HEK293 (cell line): Measurements from ENCODE around the gene HOXA4.

ENCODE experiments used
- EGR2 ChIP-seq: fragments of 450-650 bp; formaldehyde crosslinking; IDR thresholded peaks from 2 replicates; pipeline ENCODE4 v1.5.1; 2016; ENCODE audit warnings: low read depth, missing biosample characterization, missing genetic modification characterization
- GFI1B ChIP-seq: fragments of 450-650 bp; formaldehyde crosslinking; IDR thresholded peaks from 2 replicates; pipeline ENCODE4 v1.5.1; 2016; ENCODE audit warnings: missing biosample characterization, missing genetic modification characterization
- GLIS1 ChIP-seq: fragments of 450-650 bp; formaldehyde crosslinking; IDR thresholded peaks from 2 replicates; pipeline ENCODE4 v1.5.1; 2016; ENCODE audit warnings: missing biosample characterization, missing genetic modification characterization
- IKZF3 ChIP-seq: fragments of 450-650 bp; IDR thresholded peaks from 2 replicates; pipeline ENCODE4 v1.5.0; 2018; ENCODE audit warnings: missing biosample characterization, mild to moderate bottlenecking, missing genetic modification characterization, moderate library complexity
- KLF10 ChIP-seq: fragments of 450-650 bp; IDR thresholded peaks from 2 replicates; pipeline ENCODE4 v1.5.1; 2018; ENCODE audit warnings: missing biosample characterization, mild to moderate bottlenecking, missing genetic modification characterization
- PRDM10 ChIP-seq: fragments of 450-650 bp; formaldehyde crosslinking; IDR thresholded peaks from 2 replicates; pipeline ENCODE4 v1.5.1; 2016; ENCODE audit warnings: missing biosample characterization, missing genetic modification characterization
- SCRT2 ChIP-seq: fragments of 450-650 bp; formaldehyde crosslinking; IDR thresholded peaks from 2 replicates; pipeline ENCODE4 v1.5.1; 2016; ENCODE audit warnings: missing biosample characterization, missing genetic modification characterization
- SP2 ChIP-seq: fragments of 450-650 bp; formaldehyde crosslinking; IDR thresholded peaks from 2 replicates; pipeline ENCODE4 v1.5.1; 2016; ENCODE audit warnings: missing biosample characterization, missing genetic modification characterization
- TCF7L2 ChIP-seq: IDR thresholded peaks from 2 replicates; pipeline ENCODE4 v1.6.1; 2011; ENCODE audit warnings: low read depth, mild to moderate bottlenecking, inconsistent platforms, low read length, moderate library complexity, borderline replicate concordance
- ZBTB10 ChIP-seq: fragments of 450-650 bp; formaldehyde crosslinking; IDR thresholded peaks from 2 replicates; pipeline ENCODE4 v1.5.1; 2016; ENCODE audit warnings: missing biosample characterization, missing genetic modification characterization
- ZBTB44 ChIP-seq: fragments of 450-650 bp; IDR thresholded peaks from 2 replicates; pipeline ENCODE4 v1.5.1; 2018; ENCODE audit warnings: missing biosample characterization, mild to moderate bottlenecking, missing genetic modification characterization
- ZEB2 ChIP-seq: fragments of 450-650 bp; formaldehyde crosslinking; IDR thresholded peaks from 2 replicates; pipeline ENCODE4 v1.5.1; 2016; ENCODE audit warnings: missing biosample characterization, missing genetic modification characterization
- ZNF112 ChIP-seq: fragments of 450-650 bp; formaldehyde crosslinking; IDR thresholded peaks from 2 replicates; pipeline ENCODE4 v1.5.0; 2017; ENCODE audit warnings: missing biosample characterization, missing genetic modification characterization
- ZNF121 ChIP-seq: fragments of 450-650 bp; formaldehyde crosslinking; IDR thresholded peaks from 2 replicates; pipeline ENCODE4 v1.5.1; 2016; ENCODE audit warnings: missing biosample characterization, missing genetic modification characterization
- ZNF175 ChIP-seq: fragments of 450-650 bp; formaldehyde crosslinking; IDR thresholded peaks from 2 replicates; pipeline ENCODE4 v1.5.1; 2016; ENCODE audit warnings: missing biosample characterization, missing genetic modification characterization
- ZNF2 ChIP-seq: fragments of 450-650 bp; formaldehyde crosslinking; IDR thresholded peaks from 2 replicates; pipeline ENCODE4 v1.5.1; 2016; ENCODE audit warnings: missing biosample characterization, missing genetic modification characterization
- ZNF23 ChIP-seq: fragments of 450-650 bp; formaldehyde crosslinking; IDR thresholded peaks from 2 replicates; pipeline ENCODE4 v1.5.1; 2016; ENCODE audit warnings: missing biosample characterization, missing genetic modification characterization, borderline replicate concordance
- ZNF335 ChIP-seq: fragments of 450-650 bp; formaldehyde crosslinking; conservative IDR thresholded peaks from 2 replicates; pipeline ENCODE4 v1.5.1; 2016; ENCODE audit warnings: missing biosample characterization, missing genetic modification characterization
- ZNF423 ChIP-seq: fragments of 450-650 bp; formaldehyde crosslinking; IDR thresholded peaks from 2 replicates; pipeline ENCODE4 v1.5.1; 2016; ENCODE audit warnings: missing biosample characterization, missing genetic modification characterization
- ZNF548 ChIP-seq: fragments of 450-650 bp; formaldehyde crosslinking; IDR thresholded peaks from 2 replicates; pipeline ENCODE4 v1.5.1; 2016; ENCODE audit warnings: missing biosample characterization, missing genetic modification characterization
- ZNF560 ChIP-seq: fragments of 450-650 bp; formaldehyde crosslinking; IDR thresholded peaks from 2 replicates; pipeline ENCODE4 v1.5.1; 2017; ENCODE audit warnings: missing biosample characterization, missing genetic modification characterization, borderline replicate concordance
- ZNF600 ChIP-seq: fragments of 450-650 bp; formaldehyde crosslinking; IDR thresholded peaks from 2 replicates; pipeline ENCODE4 v1.5.1; 2016; ENCODE audit warnings: missing biosample characterization, missing genetic modification characterization
- ZNF626 ChIP-seq: fragments of 450-650 bp; sonication (Bioruptor Pico); formaldehyde crosslinking; IDR thresholded peaks from 2 replicates; pipeline ENCODE4 v1.5.1; 2018; ENCODE audit warnings: missing biosample characterization, missing genetic modification characterization, inconsistent platforms
- ZNF707 ChIP-seq: fragments of 450-650 bp; formaldehyde crosslinking; IDR thresholded peaks from 2 replicates; pipeline ENCODE4 v1.5.1; 2016; ENCODE audit warnings: missing biosample characterization, missing genetic modification characterization
- ZSCAN18 ChIP-seq: fragments of 450-650 bp; formaldehyde crosslinking; IDR thresholded peaks from 2 replicates; pipeline ENCODE4 v1.5.1; 2016; ENCODE audit warnings: missing biosample characterization, missing genetic modification characterization
- ZSCAN4 ChIP-seq: fragments of 450-650 bp; formaldehyde crosslinking; IDR thresholded peaks from 2 replicates; pipeline ENCODE4 v1.5.1; 2017; ENCODE audit warnings: missing biosample characterization, missing genetic modification characterization
- TF ChIP-seq, protein P1 (sequence below): fragments of 450-650 bp; formaldehyde crosslinking; IDR thresholded peaks from 2 replicates; pipeline ENCODE4 v1.5.1; 2017; ENCODE audit warnings: missing biosample characterization, missing genetic modification characterization

The HOXA4 gene

DNA sequence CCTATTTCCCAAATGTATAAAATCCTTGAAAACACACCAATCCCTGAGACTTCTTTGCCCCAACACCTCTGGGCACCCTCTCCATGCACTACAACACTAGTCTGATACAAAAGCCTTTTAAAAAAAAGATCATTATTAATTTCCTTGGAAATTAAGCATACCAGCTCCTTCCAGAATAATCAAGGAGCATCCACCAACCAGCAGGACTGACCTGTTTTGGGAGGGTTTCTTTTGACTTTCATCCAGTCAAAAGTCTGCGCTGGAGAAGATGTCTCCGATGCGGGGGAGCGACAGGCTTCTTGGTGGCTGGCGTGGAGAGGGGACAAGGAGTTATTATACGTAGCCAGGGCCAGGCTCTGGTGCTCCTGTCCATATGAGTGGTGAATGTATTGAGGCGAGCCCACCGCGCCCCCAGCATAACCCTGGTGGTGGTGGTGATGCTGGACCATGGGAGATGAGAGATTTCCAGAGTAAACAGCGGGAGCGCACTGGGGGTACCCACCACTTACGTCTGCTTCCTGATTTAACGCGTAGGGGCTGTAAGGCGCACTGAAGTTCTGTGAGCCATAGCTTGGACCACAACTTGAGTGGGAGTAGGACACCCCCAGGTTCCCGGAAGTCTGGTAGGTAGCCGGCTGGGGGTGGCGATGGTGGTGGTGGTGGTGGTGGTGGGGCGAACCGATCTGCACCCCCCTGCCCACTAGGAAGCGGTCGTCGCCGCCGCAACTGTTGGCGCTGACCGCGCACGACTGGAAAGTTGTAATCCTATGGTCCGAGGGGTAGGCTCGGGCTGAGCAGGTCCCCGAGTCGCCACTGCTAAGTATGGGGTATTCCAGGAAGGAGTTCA lies 35.3 kb downstream of the HOXA4 start (continued):
- no peak for TF ChIP-seq TCF7L2
- no peak for TF ChIP-seq ZNF626 (tag by site-specific recombination)
- no peak for TF ChIP-seq KLF10 (tag by site-specific recombination)
- no peak for TF ChIP-seq GFI1B
- TF ChIP-seq, protein P1, sequence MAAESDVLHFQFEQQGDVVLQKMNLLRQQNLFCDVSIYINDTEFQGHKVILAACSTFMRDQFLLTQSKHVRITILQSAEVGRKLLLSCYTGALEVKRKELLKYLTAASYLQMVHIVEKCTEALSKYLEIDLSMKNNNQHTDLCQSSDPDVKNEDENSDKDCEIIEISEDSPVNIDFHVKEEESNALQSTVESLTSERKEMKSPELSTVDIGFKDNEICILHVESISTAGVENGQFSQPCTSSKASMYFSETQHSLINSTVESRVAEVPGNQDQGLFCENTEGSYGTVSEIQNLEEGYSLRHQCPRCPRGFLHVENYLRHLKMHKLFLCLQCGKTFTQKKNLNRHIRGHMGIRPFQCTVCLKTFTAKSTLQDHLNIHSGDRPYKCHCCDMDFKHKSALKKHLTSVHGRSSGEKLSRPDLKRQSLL (tag by site-specific recombination): no peak
- no peak for TF ChIP-seq ZBTB44
- peak; percentile 69 for TF ChIP-seq EGR2 (tag by site-specific recombination)
- TF ChIP-seq PRDM10: peak; percentile 60; the same call in 1 of the 2 replicates
- no peak for TF ChIP-seq ZNF121 (tag by site-specific recombination)
- TF ChIP-seq SP2 (tag by site-specific recombination): no peak
- no peak for TF ChIP-seq ZNF23 (tag by site-specific recombination)
- no peak for TF ChIP-seq ZSCAN4
- TF ChIP-seq ZNF2: no peak
- TF ChIP-seq ZNF423 (tag by site-specific recombination): no peak
- TF ChIP-seq ZSCAN18: no peak
- TF ChIP-seq ZNF335 (tag by site-specific recombination): peak; percentile 57
- no peak for TF ChIP-seq ZNF560 (tag by site-specific recombination)
- TF ChIP-seq ZNF112 (tag by site-specific recombination): no peak
- no peak for TF ChIP-seq ZNF548 (tag by site-specific recombination)
- TF ChIP-seq ZBTB10 (tag by site-specific recombination): peak; percentile 49
- TF ChIP-seq ZEB2 (tag by site-specific recombination): no peak
- TF ChIP-seq IKZF3 (tag by site-specific recombination): no peak
- no peak for TF ChIP-seq ZNF707 (tag by site-specific recombination)
- TF ChIP-seq GLIS1 (tag by site-specific recombination): peak; percentile 65
- TF ChIP-seq SCRT2: no peak
- TF ChIP-seq ZNF600 (tag by site-specific recombination): no peak
- TF ChIP-seq ZNF175: no peak
